ENCODE measurements around the gene ITSN1. TPM values are rescaled to one million over a fixed set of nuclear protein-coding genes. Genes with fewer than 3 reads are reported as not detected.
"Not testable (repeated sequence)": the region's sequence is repeated elsewhere in the genome, so short reads cannot be mapped to it uniquely, and the experiment has no call there.

ITSN1 gene
- total and polyA plus RNA-seq, 4 donors, result 58.8 to 73.7 (median 63.4) TPM

GRCh38 chr21:33674226-33674625 is 31.9 kb downstream of the ITSN1 start:
- no peaks in the 10 kb centered on the region for H3K36me3 ChIP-seq (ENCODE audit: control insufficient read depth, insufficient read depth, low read length)
- H3K27me3 ChIP-seq (ENCODE audit: control insufficient read depth, insufficient read depth, low read length), result no peaks in the 10 kb centered on the region
- no peak overlapping the region for H3K27ac ChIP-seq (ENCODE audit: low read depth, low read length)
- H3K4me1 ChIP-seq (ENCODE audit: control insufficient read depth, insufficient read depth, low read length), result peaks cover 4% of the 10 kb centered on the region
- peak in 5 of 6 donors; percentile 17 to 67 (median 33) for DNase-seq (ENCODE audit: low read depth in 4 of 6, low spot score in 6 of 6)
- no peak overlapping the region for H3K4me3 ChIP-seq (ENCODE audit: low read depth, low read length)
- no peaks in the 10 kb centered on the region for H3K9me3 ChIP-seq (ENCODE audit: control insufficient read depth, insufficient read depth, low read length)
- WGBS (ENCODE audit: insufficient coverage), result 50% methylated on average over 1 of the region's 1 CpG

- DNase-seq (ENCODE audit: low read depth in 4 of 6, low spot score in 6 of 6); H3K27ac ChIP-seq (ENCODE audit: low read depth, low read length); H3K4me3 ChIP-seq (ENCODE audit: low read depth, low read length); H3K9me3 ChIP-seq (ENCODE audit: control insufficient read depth, insufficient read depth, low read length); H3K36me3 ChIP-seq (ENCODE audit: control insufficient read depth, insufficient read depth, low read length); H3K4me1 ChIP-seq (ENCODE audit: control insufficient read depth, insufficient read depth, low read length); H3K27me3 ChIP-seq (ENCODE audit: control insufficient read depth, insufficient read depth, low read length): not testable (repeated sequence)
- WGBS (ENCODE audit: insufficient coverage), result 100% methylated on average over 1 of the region's 5 CpGs
Measured at GRCh38 chr21:33676666-33677065, 34.4 kb downstream of the ITSN1 start.

GRCh38 chr21:33677450-33677849 is 35.1 kb downstream of the ITSN1 start:
- Histone ChIP-seq H3K4me1 (ENCODE audit: control insufficient read depth, insufficient read depth, low read length) (peaks cover 4% of the 10 kb centered on the region), H3K4me3 (ENCODE audit: low read depth, low read length) (no peak overlapping the region), H3K27ac (ENCODE audit: low read depth, low read length) (no peak overlapping the region), H3K27me3 (ENCODE audit: control insufficient read depth, insufficient read depth, low read length) (no peaks in the 10 kb centered on the region), H3K9me3 (ENCODE audit: control insufficient read depth, insufficient read depth, low read length) (no peaks in the 10 kb centered on the region), H3K36me3 (ENCODE audit: control insufficient read depth, insufficient read depth, low read length) (no peaks in the 10 kb centered on the region)
- 93% methylated on average over 9 of the region's 9 CpGs for WGBS (ENCODE audit: insufficient coverage)
- no peak for DNase-seq (ENCODE audit: low read depth in 4 of 6, low spot score in 6 of 6)

GRCh38 chr21:33680870-33681269 is 38.6 kb downstream of the ITSN1 start:
- no peak overlapping the region for H3K4me3 ChIP-seq (ENCODE audit: low read depth, low read length)
- H3K27me3 ChIP-seq (ENCODE audit: control insufficient read depth, insufficient read depth, low read length), result no peaks in the 10 kb centered on the region
- H3K36me3 ChIP-seq (ENCODE audit: control insufficient read depth, insufficient read depth, low read length), result no peaks in the 10 kb centered on the region
- H3K4me1 ChIP-seq (ENCODE audit: control insufficient read depth, insufficient read depth, low read length), result no peaks in the 10 kb centered on the region
- no peak for DNase-seq (ENCODE audit: low read depth in 4 of 6, low spot score in 6 of 6)
- 98% methylated on average over 4 of the region's 6 CpGs for WGBS (ENCODE audit: insufficient coverage)
- H3K27ac ChIP-seq (ENCODE audit: low read depth, low read length), result no peak overlapping the region
- H3K9me3 ChIP-seq (ENCODE audit: control insufficient read depth, insufficient read depth, low read length), result no peaks in the 10 kb centered on the region

- no peaks in the 10 kb centered on the region for H3K4me1 ChIP-seq (ENCODE audit: control insufficient read depth, insufficient read depth, low read length)
- H3K4me3 ChIP-seq (ENCODE audit: low read depth, low read length), result no peak overlapping the region
- H3K9me3 ChIP-seq (ENCODE audit: control insufficient read depth, insufficient read depth, low read length), result no peaks in the 10 kb centered on the region
- WGBS (ENCODE audit: insufficient coverage), result 71% methylated on average over 1 of the region's 4 CpGs
- no peaks in the 10 kb centered on the region for H3K27me3 ChIP-seq (ENCODE audit: control insufficient read depth, insufficient read depth, low read length)
- no peak for DNase-seq (ENCODE audit: low read depth in 4 of 6, low spot score in 6 of 6)
- no peaks in the 10 kb centered on the region for H3K36me3 ChIP-seq (ENCODE audit: control insufficient read depth, insufficient read depth, low read length)
- no peak overlapping the region for H3K27ac ChIP-seq (ENCODE audit: low read depth, low read length)
Measured at GRCh38 chr21:33682992-33683627, 40.8 kb downstream of the ITSN1 start.

GRCh38 chr21:33684068-33684467 is 41.8 kb downstream of the ITSN1 start:
- Histone ChIP-seq H3K27me3 (ENCODE audit: control insufficient read depth, insufficient read depth, low read length) (no peaks in the 10 kb centered on the region), H3K9me3 (ENCODE audit: control insufficient read depth, insufficient read depth, low read length) (no peaks in the 10 kb centered on the region), H3K36me3 (ENCODE audit: control insufficient read depth, insufficient read depth, low read length) (no peaks in the 10 kb centered on the region), H3K4me1 (ENCODE audit: control insufficient read depth, insufficient read depth, low read length) (peaks cover 4% of the 10 kb centered on the region), H3K27ac (ENCODE audit: low read depth, low read length) (no peak overlapping the region), H3K4me3 (ENCODE audit: low read depth, low read length) (no peak overlapping the region)
- no peak for DNase-seq (ENCODE audit: low read depth in 4 of 6, low spot score in 6 of 6)
- no CpG with 5 or more reads among the region's 2 CpGs for WGBS (ENCODE audit: insufficient coverage)

- no peak overlapping the region for H3K4me3 ChIP-seq (ENCODE audit: low read depth, low read length)
- WGBS (ENCODE audit: insufficient coverage), result no CpG with 5 or more reads among the region's 5 CpGs
- no peak for DNase-seq (ENCODE audit: low read depth in 4 of 6, low spot score in 6 of 6)
Measured at GRCh38 chr21:33684923-33685560, 42.7 kb downstream of the ITSN1 start.

GRCh38 chr21:33685613-33686197 is 43.4 kb downstream of the ITSN1 start:
- DNase-seq (ENCODE audit: low read depth in 4 of 6, low spot score in 6 of 6), result no peak
- Histone ChIP-seq H3K27me3 (ENCODE audit: control insufficient read depth, insufficient read depth, low read length) (no peaks in the 10 kb centered on the region), H3K4me3 (ENCODE audit: low read depth, low read length) (no peak overlapping the region), H3K27ac (ENCODE audit: low read depth, low read length) (no peak overlapping the region), H3K9me3 (ENCODE audit: control insufficient read depth, insufficient read depth, low read length) (no peaks in the 10 kb centered on the region), H3K4me1 (ENCODE audit: control insufficient read depth, insufficient read depth, low read length) (peaks cover 4% of the 10 kb centered on the region), H3K36me3 (ENCODE audit: control insufficient read depth, insufficient read depth, low read length) (no peaks in the 10 kb centered on the region)

More at GRCh38 chr21:33684923-33685560, 42.7 kb downstream of the ITSN1 start:
- Histone ChIP-seq H3K27me3 (ENCODE audit: control insufficient read depth, insufficient read depth, low read length) (no peaks in the 10 kb centered on the region), H3K4me1 (ENCODE audit: control insufficient read depth, insufficient read depth, low read length) (peaks cover 4% of the 10 kb centered on the region), H3K36me3 (ENCODE audit: control insufficient read depth, insufficient read depth, low read length) (no peaks in the 10 kb centered on the region), H3K9me3 (ENCODE audit: control insufficient read depth, insufficient read depth, low read length) (no peaks in the 10 kb centered on the region), H3K27ac (ENCODE audit: low read depth, low read length) (peak overlapping the region; percentile 22)

GRCh38 chr21:33686386-33686785 is 44.1 kb downstream of the ITSN1 start:
- 67% methylated on average over 1 of the region's 3 CpGs for WGBS (ENCODE audit: insufficient coverage)
- H3K36me3 ChIP-seq (ENCODE audit: control insufficient read depth, insufficient read depth, low read length), result no peaks in the 10 kb centered on the region
- DNase-seq (ENCODE audit: low read depth in 4 of 6, low spot score in 6 of 6), result no peak
- no peak overlapping the region for H3K27ac ChIP-seq (ENCODE audit: low read depth, low read length)
- H3K27me3 ChIP-seq (ENCODE audit: control insufficient read depth, insufficient read depth, low read length), result no peaks in the 10 kb centered on the region
- H3K4me3 ChIP-seq (ENCODE audit: low read depth, low read length), result no peak overlapping the region
- H3K9me3 ChIP-seq (ENCODE audit: control insufficient read depth, insufficient read depth, low read length), result no peaks in the 10 kb centered on the region
- H3K4me1 ChIP-seq (ENCODE audit: control insufficient read depth, insufficient read depth, low read length), result peaks cover 4% of the 10 kb centered on the region

- 60% methylated on average over 1 of the region's 3 CpGs for WGBS (ENCODE audit: insufficient coverage)
- Histone ChIP-seq H3K27me3 (ENCODE audit: control insufficient read depth, insufficient read depth, low read length) (no peaks in the 10 kb centered on the region), H3K4me1 (ENCODE audit: control insufficient read depth, insufficient read depth, low read length) (peaks cover 4% of the 10 kb centered on the region), H3K4me3 (ENCODE audit: low read depth, low read length) (no peak overlapping the region), H3K27ac (ENCODE audit: low read depth, low read length) (peak overlapping the region; percentile 37), H3K36me3 (ENCODE audit: control insufficient read depth, insufficient read depth, low read length) (no peaks in the 10 kb centered on the region), H3K9me3 (ENCODE audit: control insufficient read depth, insufficient read depth, low read length) (no peaks in the 10 kb centered on the region)
- no peak for DNase-seq (ENCODE audit: low read depth in 4 of 6, low spot score in 6 of 6)
Measured at GRCh38 chr21:33687634-33688033, 45.3 kb downstream of the ITSN1 start.

Measured in spinal cord (tissue), 10 donors.